ENCODE results near the gene TOMT.

TOMT gene

GRCh38 chr11:72112143-72112977 is 6.6 kb downstream of the TOMT start, which contains the start of gene ANAPC15:
TSS of gene ANAPC15 (minus strand) at chr11:72112695. CDS start at chr11:72111276, 1,419 bp downstream.
- Histone ChIP-seq H3K4me1 (ENCODE audit: control insufficient read depth, insufficient read depth, low read length) (peaks cover 18% of the 10 kb centered on the region), H3K4me2 (ENCODE audit: low read length) (peak within 1 kb of the TSS; percentile 84), H3K9me3 (replicated peaks; ENCODE audit: low read length) (no peaks in the 10 kb centered on the region), H3K27me3 (ENCODE audit: control insufficient read depth, insufficient read depth, low read length) (no peaks in the 10 kb centered on the region), H3K9ac (ENCODE audit: low read depth, low read length) (peak within 1 kb of the TSS; percentile 93), H3K4me3 (ENCODE audit: low read length) (peak within 1 kb of the TSS; percentile 77), H3K36me3 (ENCODE audit: insufficient read depth, low read length) (no peaks in the 10 kb centered on the region)

DNA sequence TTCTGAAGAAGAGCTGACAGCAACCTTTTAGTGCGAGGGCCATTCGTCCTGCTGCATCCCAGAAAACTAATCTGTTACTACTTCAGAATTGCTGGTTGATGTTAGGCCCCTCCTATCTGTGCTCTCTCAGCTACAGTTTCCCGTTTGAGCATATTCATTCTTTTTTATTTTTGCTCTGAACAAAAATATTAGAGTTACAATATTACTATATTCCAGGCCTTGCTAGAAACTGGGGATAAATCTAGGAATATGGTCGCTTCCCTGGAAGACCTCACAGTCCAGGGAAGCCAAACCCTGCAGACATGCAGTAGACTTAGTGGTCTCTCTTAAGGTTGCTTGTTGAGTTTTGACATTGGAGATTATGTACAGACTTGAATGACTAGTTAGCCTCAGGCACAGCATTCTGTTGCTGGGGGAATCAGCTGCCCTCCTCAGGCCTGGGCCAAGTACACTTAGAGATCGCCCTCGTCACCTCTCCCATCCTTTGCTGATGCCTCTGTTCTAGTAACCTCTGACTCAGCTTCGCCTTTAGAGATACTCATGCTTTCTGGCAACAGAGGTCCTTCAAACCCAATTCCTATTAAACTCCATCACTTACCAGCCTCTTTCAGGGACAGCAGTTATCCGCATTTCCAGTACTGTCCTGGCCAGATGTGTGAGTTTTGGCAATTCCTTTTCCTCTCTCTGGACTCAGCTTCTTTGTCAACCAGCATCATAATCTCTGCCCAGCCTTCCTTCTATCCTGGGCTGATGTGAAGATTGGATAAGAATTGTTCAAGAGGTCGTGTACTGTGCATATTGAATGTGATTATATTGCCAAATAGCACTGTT is 7.5 kb downstream of the TOMT start:
- Histone ChIP-seq H3K36me3 (ENCODE audit: insufficient read depth, low read length) (no peaks in the 10 kb centered on the region), H3K4me3 (ENCODE audit: low read length) (peak overlapping the region; percentile 77), H3K9ac (ENCODE audit: low read depth, low read length) (peak overlapping the region; percentile 93), H3K9me3 (replicated peaks; ENCODE audit: low read length) (no peaks in the 10 kb centered on the region), H3K4me1 (ENCODE audit: control insufficient read depth, insufficient read depth, low read length) (peaks cover 18% of the 10 kb centered on the region), H3K4me2 (ENCODE audit: low read length) (peak overlapping the region; percentile 81), H3K27me3 (ENCODE audit: control insufficient read depth, insufficient read depth, low read length) (no peaks in the 10 kb centered on the region)

DNA sequence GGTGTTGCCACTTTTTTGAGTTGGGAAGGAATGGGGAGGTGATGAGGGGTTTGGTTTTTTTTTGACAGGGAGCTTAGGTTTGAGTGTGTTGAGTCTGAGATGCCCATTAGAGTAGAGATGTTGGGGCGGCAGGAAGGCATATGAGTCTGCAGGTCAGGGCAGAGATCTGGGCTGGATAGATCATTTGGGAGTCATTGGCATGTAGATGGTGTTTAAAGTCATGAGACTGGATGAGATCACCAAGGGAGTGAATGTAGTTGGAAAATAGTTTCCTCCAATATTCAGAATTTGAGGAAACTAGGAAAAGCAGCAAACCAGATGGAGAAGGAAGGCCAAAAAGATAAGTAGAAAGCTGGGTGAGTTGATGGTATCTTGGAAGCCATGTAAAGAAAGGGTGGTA is 8.8 kb downstream of the TOMT start:
- H3K4me1 ChIP-seq (ENCODE audit: control insufficient read depth, insufficient read depth, low read length), result peaks cover 18% of the 10 kb centered on the region
- no peak overlapping the region for H3K9ac ChIP-seq (ENCODE audit: low read depth, low read length)
- no peak overlapping the region for H3K4me3 ChIP-seq (ENCODE audit: low read length)
- no peaks in the 10 kb centered on the region for H3K9me3 ChIP-seq (replicated peaks; ENCODE audit: low read length)
- no peaks in the 10 kb centered on the region for H3K27me3 ChIP-seq (ENCODE audit: control insufficient read depth, insufficient read depth, low read length)
- no peaks in the 10 kb centered on the region for H3K36me3 ChIP-seq (ENCODE audit: insufficient read depth, low read length)
- no peak overlapping the region for H3K4me2 ChIP-seq (ENCODE audit: low read length)

DNA sequence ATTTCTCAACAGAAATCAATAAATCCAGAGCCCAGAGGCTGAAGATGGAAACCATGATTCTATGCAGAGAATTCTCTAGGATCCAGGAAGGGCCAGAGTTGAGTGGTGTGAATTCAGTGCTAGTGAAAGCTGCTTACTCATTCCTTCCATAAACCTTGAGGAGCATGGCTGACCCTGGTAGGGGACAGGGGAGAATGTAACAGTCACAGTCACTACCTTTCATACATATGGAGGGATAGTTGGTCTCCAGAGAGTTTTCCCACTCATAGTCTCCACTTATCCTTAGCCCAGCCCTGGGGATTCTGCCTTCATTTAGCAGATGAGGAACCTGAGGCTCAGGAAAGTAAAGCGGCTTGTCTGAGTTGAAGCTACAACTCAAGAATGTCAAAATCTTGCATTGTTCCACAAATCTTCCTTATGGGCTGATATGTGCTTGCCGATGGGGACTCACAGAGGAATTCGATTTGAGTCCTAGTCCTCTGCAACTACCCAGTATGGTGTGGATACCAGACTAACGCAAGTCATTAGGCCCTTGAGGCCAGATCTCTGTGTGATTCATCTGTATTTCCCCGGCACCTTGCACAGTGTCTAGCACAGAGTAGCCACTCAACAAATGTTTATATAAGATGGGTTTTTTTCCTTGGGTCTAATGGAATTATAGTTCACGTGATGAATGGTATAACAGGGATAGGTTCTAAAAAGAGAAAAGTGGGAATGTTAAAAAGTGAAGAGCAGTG is 10.5 kb downstream of the TOMT start:
- Histone ChIP-seq H3K4me3 (ENCODE audit: low read length) (no peak overlapping the region), H3K4me2 (ENCODE audit: low read length) (no peak overlapping the region), H3K9ac (ENCODE audit: low read depth, low read length) (no peak overlapping the region), H3K9me3 (replicated peaks; ENCODE audit: low read length) (no peaks in the 10 kb centered on the region), H3K36me3 (ENCODE audit: insufficient read depth, low read length) (no peaks in the 10 kb centered on the region), H3K4me1 (ENCODE audit: control insufficient read depth, insufficient read depth, low read length) (peaks cover 18% of the 10 kb centered on the region), H3K27me3 (ENCODE audit: control insufficient read depth, insufficient read depth, low read length) (no peaks in the 10 kb centered on the region)

DNA sequence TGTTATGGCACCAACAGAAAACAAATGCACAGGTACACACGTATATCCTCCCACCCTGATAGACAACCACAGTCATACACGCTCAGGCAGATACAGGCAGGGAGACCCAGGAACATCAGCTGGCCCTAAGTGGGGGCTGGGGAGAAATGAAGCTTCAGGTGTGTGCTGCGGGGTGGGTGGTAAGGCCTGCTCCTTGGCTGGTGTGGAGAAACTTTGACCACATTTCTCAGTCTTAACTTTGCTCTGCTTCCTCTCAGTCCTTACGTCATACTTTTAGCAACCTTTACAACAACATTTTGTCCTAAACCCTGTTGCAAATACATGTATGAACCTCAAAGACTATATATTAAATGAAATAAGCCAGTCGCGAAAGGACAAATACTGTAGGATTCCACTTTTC is 13.5 kb downstream of the TOMT start:
- Histone ChIP-seq H3K9ac (ENCODE audit: low read depth, low read length) (no peak overlapping the region), H3K4me3 (ENCODE audit: low read length) (no peak overlapping the region), H3K4me2 (ENCODE audit: low read length) (no peak overlapping the region), H3K9me3 (replicated peaks; ENCODE audit: low read length) (no peaks in the 10 kb centered on the region), H3K36me3 (ENCODE audit: insufficient read depth, low read length) (no peaks in the 10 kb centered on the region), H3K27me3 (ENCODE audit: control insufficient read depth, insufficient read depth, low read length) (no peaks in the 10 kb centered on the region), H3K4me1 (ENCODE audit: control insufficient read depth, insufficient read depth, low read length) (no peaks in the 10 kb centered on the region)

DNA sequence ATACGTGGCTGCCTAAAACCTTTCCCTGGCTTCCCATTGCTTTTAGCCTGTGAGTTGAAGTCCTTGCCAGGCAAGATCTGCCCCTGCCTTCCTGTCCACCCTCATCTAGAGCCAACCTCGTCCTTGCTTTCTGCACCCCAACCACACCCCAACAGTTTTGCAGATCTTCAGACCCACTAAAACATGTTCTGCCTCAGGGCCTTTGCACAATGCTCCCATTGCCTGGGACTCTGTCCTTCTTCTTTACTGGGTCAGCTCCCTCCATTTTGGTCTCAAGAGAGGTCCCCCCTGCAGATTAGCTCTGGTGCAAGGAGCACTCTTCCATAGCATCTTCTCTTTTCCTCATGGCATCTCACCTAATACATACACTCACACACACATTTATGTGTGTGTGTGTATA is 15.2 kb downstream of the TOMT start:
- no peaks in the 10 kb centered on the region for H3K4me1 ChIP-seq (ENCODE audit: control insufficient read depth, insufficient read depth, low read length)
- no peaks in the 10 kb centered on the region for H3K27me3 ChIP-seq (ENCODE audit: control insufficient read depth, insufficient read depth, low read length)
- H3K36me3 ChIP-seq (ENCODE audit: insufficient read depth, low read length), result no peaks in the 10 kb centered on the region
- no peak overlapping the region for H3K9ac ChIP-seq (ENCODE audit: low read depth, low read length)
- H3K9me3 ChIP-seq (replicated peaks; ENCODE audit: low read length), result no peaks in the 10 kb centered on the region
- H3K4me2 ChIP-seq (ENCODE audit: low read length), result no peak overlapping the region
- H3K4me3 ChIP-seq (ENCODE audit: low read length), result no peak overlapping the region

DNA sequence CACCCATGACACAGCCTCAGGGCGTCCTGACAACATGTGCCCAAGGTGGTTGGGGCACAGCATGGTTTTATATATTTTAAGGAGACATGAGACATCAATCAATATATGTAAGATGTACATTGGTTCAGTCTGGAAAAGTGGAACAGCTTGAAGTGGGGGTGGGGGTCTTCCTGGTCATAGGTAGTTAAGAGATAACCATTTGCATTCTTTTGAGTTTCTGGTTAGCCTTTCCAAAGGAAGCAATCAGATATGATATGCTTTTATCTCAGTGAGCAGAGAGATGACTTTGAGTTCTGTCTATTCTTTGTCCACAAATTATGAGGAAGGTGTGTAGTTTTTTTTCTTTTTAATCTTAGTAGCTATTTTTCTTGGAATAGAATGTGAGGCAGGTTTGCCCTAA is 16.9 kb downstream of the TOMT start:
- Histone ChIP-seq H3K4me1 (ENCODE audit: control insufficient read depth, insufficient read depth, low read length) (no peaks in the 10 kb centered on the region), H3K4me3 (ENCODE audit: low read length) (no peak overlapping the region), H3K4me2 (ENCODE audit: low read length) (no peak overlapping the region), H3K9ac (ENCODE audit: low read depth, low read length) (no peak overlapping the region), H3K27me3 (ENCODE audit: control insufficient read depth, insufficient read depth, low read length) (no peaks in the 10 kb centered on the region), H3K9me3 (replicated peaks; ENCODE audit: low read length) (no peaks in the 10 kb centered on the region), H3K36me3 (ENCODE audit: insufficient read depth, low read length) (no peaks in the 10 kb centered on the region)

DNA sequence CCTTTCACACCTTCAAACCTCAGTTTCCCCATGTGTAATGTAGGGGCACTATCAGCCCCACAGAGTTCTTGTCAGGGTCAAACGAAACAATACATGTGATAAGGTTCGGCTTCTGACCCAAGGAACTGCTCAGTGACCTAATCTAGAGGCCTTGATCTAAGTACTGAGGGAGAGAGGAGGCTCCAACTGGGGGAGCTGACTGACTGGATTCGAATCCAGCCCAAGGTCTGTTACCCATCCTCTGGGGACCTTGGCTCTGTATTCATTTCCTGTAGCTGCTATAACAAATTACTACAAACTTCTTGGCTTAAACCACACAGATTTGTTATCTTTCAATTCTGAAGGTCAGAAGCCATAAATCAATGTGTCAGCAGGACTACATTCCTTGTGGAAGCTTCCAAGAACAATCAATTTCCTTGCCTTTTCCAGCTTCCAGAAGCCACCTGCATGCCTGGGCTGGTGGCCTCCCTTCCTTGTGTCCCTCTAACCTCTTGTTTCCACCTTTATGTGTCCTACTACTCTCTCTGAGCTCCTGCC is 17.5 kb downstream of the TOMT start:
- Histone ChIP-seq H3K27me3 (ENCODE audit: control insufficient read depth, insufficient read depth, low read length) (no peaks in the 10 kb centered on the region), H3K4me1 (ENCODE audit: control insufficient read depth, insufficient read depth, low read length) (no peaks in the 10 kb centered on the region), H3K4me2 (ENCODE audit: low read length) (no peak overlapping the region), H3K9me3 (replicated peaks; ENCODE audit: low read length) (no peaks in the 10 kb centered on the region), H3K36me3 (ENCODE audit: insufficient read depth, low read length) (no peaks in the 10 kb centered on the region), H3K4me3 (ENCODE audit: low read length) (no peak overlapping the region), H3K9ac (ENCODE audit: low read depth, low read length) (no peak overlapping the region)

DNA sequence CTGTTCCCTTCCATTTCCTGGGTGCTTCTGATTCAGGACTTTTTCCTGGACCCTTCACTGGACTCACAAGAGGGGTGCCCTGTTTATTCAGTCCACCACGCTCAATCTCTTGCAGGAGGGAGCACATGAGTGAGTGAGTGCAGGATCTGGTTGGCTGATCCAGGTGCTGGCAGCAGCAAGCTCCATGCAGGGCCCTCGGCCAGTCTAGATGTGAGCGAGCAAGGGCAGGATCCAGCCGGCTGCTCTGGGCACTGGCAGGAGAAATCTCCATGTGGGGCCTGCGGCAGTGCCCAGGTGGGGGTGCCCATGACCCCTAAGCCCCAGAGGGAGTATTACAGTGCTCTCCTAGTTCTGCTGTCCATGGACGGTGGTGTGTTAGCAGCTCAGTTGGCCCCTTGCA is 18.3 kb downstream of the TOMT start:
- Histone ChIP-seq H3K36me3 (ENCODE audit: insufficient read depth, low read length) (no peaks in the 10 kb centered on the region), H3K9me3 (replicated peaks; ENCODE audit: low read length) (peaks cover 3% of the 10 kb centered on the region), H3K4me1 (ENCODE audit: control insufficient read depth, insufficient read depth, low read length) (no peaks in the 10 kb centered on the region), H3K27me3 (ENCODE audit: control insufficient read depth, insufficient read depth, low read length) (peaks cover 2% of the 10 kb centered on the region), H3K9ac (ENCODE audit: low read depth, low read length) (no peak overlapping the region), H3K4me3 (ENCODE audit: low read length) (no peak overlapping the region), H3K4me2 (ENCODE audit: low read length) (no peak overlapping the region)

DNA sequence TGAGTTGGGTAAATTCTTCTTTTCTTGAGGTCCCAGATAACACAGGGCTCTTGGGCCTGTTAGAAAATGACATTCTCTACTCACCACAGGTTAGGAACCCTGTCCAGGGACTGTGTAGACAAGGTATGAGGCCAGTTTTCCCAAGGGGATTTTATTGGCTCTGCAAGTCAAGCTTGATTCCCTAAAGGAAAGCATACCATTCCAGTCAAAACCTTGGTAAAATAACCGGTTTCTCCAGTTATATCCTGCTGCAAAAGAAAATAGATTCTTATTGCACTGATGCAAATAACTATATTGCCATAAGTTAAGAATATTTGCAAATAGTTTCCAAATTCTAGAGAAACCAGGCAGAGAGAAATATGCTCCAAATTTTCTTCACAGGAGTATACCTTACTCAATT is 20.2 kb downstream of the TOMT start:
- no peak overlapping the region for H3K9ac ChIP-seq (ENCODE audit: low read depth, low read length)

DNA sequence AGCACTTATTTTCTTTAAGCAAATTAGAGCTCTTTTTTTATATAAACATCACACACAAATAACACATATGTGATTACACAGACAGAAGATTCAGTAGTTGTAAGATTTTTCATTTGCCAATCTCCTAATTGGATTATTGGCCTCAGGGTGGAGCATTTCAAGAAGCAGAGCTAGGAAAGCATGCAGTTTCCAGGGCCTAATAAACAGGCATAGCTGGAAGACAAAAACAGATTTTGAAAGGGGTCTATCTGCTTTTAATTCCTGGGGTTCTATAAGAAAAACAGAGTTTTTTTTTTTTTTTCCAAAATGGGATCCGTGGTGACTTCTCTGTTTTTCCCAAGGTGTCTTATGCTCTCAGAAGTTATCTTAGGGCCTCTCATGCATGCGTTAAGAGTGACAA is 22.2 kb downstream of the TOMT start:
- no peaks in the 10 kb centered on the region for H3K36me3 ChIP-seq (ENCODE audit: insufficient read depth, low read length)
- H3K4me1 ChIP-seq (ENCODE audit: control insufficient read depth, insufficient read depth, low read length), result no peaks in the 10 kb centered on the region
- peaks cover 5% of the 10 kb centered on the region for H3K27me3 ChIP-seq (ENCODE audit: control insufficient read depth, insufficient read depth, low read length)
- H3K4me2 ChIP-seq (ENCODE audit: low read length), result no peak overlapping the region
- no peak overlapping the region for H3K4me3 ChIP-seq (ENCODE audit: low read length)
- H3K9ac ChIP-seq (ENCODE audit: low read depth, low read length), result no peak overlapping the region
- peaks cover 3% of the 10 kb centered on the region for H3K9me3 ChIP-seq (replicated peaks; ENCODE audit: low read length)

More for the DNA sequence above, 20.2 kb downstream of the TOMT start:
- peaks cover 2% of the 10 kb centered on the region for H3K27me3 ChIP-seq (ENCODE audit: control insufficient read depth, insufficient read depth, low read length)
- H3K4me1 ChIP-seq (ENCODE audit: control insufficient read depth, insufficient read depth, low read length), result no peaks in the 10 kb centered on the region
- H3K4me2 ChIP-seq (ENCODE audit: low read length), result no peak overlapping the region
- peaks cover 3% of the 10 kb centered on the region for H3K9me3 ChIP-seq (replicated peaks; ENCODE audit: low read length)
- H3K36me3 ChIP-seq (ENCODE audit: insufficient read depth, low read length), result no peaks in the 10 kb centered on the region
- H3K4me3 ChIP-seq (ENCODE audit: low read length), result no peak overlapping the region

Data from skeletal muscle satellite cell (primary cell).